Measurements from ENCODE around the gene NT5C. TPM values are rescaled to one million over a fixed set of nuclear protein-coding genes. Genes with fewer than 3 reads are reported as not detected.

NT5C gene
- total RNA-seq, 1 experiment from 2014 or later: 115 TPM

DNA sequence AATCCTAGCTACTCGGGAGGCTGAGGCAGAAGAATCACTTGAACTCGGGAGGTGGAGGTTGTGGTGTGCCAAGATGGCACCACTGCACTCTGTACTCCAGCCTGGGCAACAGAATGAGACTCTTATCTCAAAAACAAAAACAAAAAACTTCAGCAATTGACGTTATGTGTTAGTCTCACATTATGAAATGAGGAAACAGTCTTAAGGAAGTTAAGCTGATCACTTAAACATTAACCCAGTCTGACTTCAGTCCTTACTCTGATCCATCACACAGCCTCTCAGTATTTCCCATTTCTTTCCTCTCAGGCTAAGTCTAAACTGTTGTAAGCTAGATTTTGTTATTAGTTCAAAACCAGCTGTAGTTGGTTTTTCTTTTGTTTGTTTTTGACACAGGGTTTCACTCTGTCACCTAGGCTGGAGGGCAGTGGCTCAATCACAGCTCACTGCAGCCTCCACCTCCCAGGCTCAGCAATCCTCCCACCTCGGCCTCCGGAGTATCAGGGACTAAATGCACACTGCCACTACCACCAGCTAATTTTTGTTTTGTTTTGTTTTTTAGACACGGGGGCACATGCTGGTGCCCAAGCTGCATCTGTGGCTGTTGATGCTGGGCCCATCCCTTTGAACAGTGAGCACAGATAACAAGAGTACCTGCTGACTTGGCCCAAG, 16.5 kb upstream of the NT5C start:
- Histone ChIP-seq H3K4me1 (ENCODE audit: control insufficient read depth in 1 of 2, insufficient read depth in 2 of 2, low read length in 2 of 2) (peaks cover 13 to 19% of the 10 kb centered on the region in 2 experiments; a peak in 3 of 4 replicates), H4K20me1 (ENCODE audit: insufficient read depth) (peaks cover 43% of the 10 kb centered on the region), H3K9ac (ENCODE audit: low read length) (no peak overlapping the region), H3K4me3 (replicated peaks in 1 of 2; ENCODE audit: low read depth in 1 of 2, low read length in 2 of 2) (no peak overlapping the region), H3K27ac (ENCODE audit: low read depth, low read length) (0 out of 2 replicates have a peak overlapping the region, but pooled peaks have one; percentile 6), H3K27me3 (ENCODE audit: insufficient read depth, low read length) (no peaks in the 10 kb centered on the region), H3K36me3 (ENCODE audit: control insufficient read depth in 1 of 2, insufficient read depth in 2 of 2, low read length in 2 of 2) (peaks cover 61 to 65% of the 10 kb centered on the region in 2 experiments), H2AFZ (ENCODE audit: low read depth, low read length, poor library complexity, severe bottlenecking) (no peak overlapping the region), H3K4me2 (ENCODE audit: low read length) (no peak overlapping the region), H3K9me2 (ENCODE audit: insufficient read depth) (no peaks in the 10 kb centered on the region), H3K9me3 (ENCODE audit: control insufficient read depth in 1 of 2, insufficient read depth in 1 of 2, low read depth in 1 of 2, low read length in 2 of 2) (no peaks in the 10 kb centered on the region), H3K79me2 (ENCODE audit: insufficient read depth, low read length) (peaks cover 99% of the 10 kb centered on the region)
- ATAC-seq: no peak
- TF ChIP-seq SRF (IDR thresholded peaks at IDR 0.05; ENCODE audit: low read depth) (no peak), SIN3A (IDR thresholded peaks at IDR 0.05; ENCODE audit: low read depth) (no peak), YY1 (IDR thresholded peaks at IDR 0.05; ENCODE audit: extremely low read depth, insufficient replicate concordance, low read depth, low read length) (no peak), POLR2A (IDR thresholded peaks at IDR 0.05; ENCODE audit: borderline replicate concordance, extremely low read depth, insufficient read depth, insufficient read length) (no peak), CBX3 (IDR thresholded peaks at IDR 0.05; ENCODE audit: low read depth) (no peak), POLR2AphosphoS5 (IDR thresholded peaks at IDR 0.05; ENCODE audit: low read depth, low read length) (no peak), TCF7L2 (IDR thresholded peaks at IDR 0.05; ENCODE audit: borderline replicate concordance, extremely low read depth, insufficient read depth, insufficient read length) (no peak), CEBPB (IDR thresholded peaks at IDR 0.05; ENCODE audit: low read depth) (no peak), JUND (IDR thresholded peaks at IDR 0.05) (no peak), ZFX (IDR thresholded peaks at IDR 0.05) (no peak), SP1 (IDR thresholded peaks at IDR 0.05; ENCODE audit: low read depth) (no peak), ZNF274 (IDR thresholded peaks at IDR 0.05; ENCODE audit: low read depth, low read length) (no peak), RAD21 (IDR thresholded peaks at IDR 0.05; ENCODE audit: low read depth) (no peak), ELF1 (IDR thresholded peaks at IDR 0.05; ENCODE audit: borderline replicate concordance, low read depth) (no peak), EGR1 (IDR thresholded peaks at IDR 0.05; ENCODE audit: low read depth) (no peak), EZH2phosphoT487 (IDR thresholded peaks at IDR 0.05; ENCODE audit: borderline replicate concordance) (no peak)
- TF ChIP-seq, protein P1, sequence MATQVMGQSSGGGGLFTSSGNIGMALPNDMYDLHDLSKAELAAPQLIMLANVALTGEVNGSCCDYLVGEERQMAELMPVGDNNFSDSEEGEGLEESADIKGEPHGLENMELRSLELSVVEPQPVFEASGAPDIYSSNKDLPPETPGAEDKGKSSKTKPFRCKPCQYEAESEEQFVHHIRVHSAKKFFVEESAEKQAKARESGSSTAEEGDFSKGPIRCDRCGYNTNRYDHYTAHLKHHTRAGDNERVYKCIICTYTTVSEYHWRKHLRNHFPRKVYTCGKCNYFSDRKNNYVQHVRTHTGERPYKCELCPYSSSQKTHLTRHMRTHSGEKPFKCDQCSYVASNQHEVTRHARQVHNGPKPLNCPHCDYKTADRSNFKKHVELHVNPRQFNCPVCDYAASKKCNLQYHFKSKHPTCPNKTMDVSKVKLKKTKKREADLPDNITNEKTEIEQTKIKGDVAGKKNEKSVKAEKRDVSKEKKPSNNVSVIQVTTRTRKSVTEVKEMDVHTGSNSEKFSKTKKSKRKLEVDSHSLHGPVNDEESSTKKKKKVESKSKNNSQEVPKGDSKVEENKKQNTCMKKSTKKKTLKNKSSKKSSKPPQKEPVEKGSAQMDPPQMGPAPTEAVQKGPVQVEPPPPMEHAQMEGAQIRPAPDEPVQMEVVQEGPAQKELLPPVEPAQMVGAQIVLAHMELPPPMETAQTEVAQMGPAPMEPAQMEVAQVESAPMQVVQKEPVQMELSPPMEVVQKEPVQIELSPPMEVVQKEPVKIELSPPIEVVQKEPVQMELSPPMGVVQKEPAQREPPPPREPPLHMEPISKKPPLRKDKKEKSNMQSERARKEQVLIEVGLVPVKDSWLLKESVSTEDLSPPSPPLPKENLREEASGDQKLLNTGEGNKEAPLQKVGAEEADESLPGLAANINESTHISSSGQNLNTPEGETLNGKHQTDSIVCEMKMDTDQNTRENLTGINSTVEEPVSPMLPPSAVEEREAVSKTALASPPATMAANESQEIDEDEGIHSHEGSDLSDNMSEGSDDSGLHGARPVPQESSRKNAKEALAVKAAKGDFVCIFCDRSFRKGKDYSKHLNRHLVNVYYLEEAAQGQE (IDR thresholded peaks at IDR 0.05; ENCODE audit: low read depth): no peak
- TF ChIP-seq, protein P2, sequence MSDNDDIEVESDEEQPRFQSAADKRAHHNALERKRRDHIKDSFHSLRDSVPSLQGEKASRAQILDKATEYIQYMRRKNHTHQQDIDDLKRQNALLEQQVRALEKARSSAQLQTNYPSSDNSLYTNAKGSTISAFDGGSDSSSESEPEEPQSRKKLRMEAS (IDR thresholded peaks at IDR 0.05): no peak
- TF ChIP-seq, protein P3, sequence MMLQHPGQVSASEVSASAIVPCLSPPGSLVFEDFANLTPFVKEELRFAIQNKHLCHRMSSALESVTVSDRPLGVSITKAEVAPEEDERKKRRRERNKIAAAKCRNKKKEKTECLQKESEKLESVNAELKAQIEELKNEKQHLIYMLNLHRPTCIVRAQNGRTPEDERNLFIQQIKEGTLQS (IDR thresholded peaks at IDR 0.05): no peak
- no TSS peak for BruUV-seq (replicated peaks)
- no peak for DNase-seq (ENCODE audit: low read depth, low spot score)
- intact Hi-C loops (cut with micrococcal nuclease): no loop called here
- POLR2A ChIA-PET: interaction anchor here (0.9 kb wide), 1 partner anchor 17 kb away, joined by 3 read pairs; the partner anchor contains the start of gene NT5C
- CTCF ChIA-PET: interaction anchor here (1.2 kb wide), 1 partner anchor 25 kb away, joined by 3 read pairs; no protein-coding TSS in a partner anchor
- RAD21 ChIA-PET (ENCODE audit: low non-redundant PET in 1 of 2, low total read pairs in 2 of 2, uncharacterized antibody in 2 of 2, unreplicated experiment in 2 of 2): no interaction called here

All from HCT116 (cell line).